NOMO-1 (cell line): ENCODE measurements around the gene ATP2B2.

Experiments
- DNase-seq, 2 experiments: peaks; one replicate each; lab custom pipeline; 2025; ENCODE audit not compliant: unreplicated experiment in 2 of 2; lab: John Stamatoyannopoulos, UW

ATP2B2 gene

DNA sequence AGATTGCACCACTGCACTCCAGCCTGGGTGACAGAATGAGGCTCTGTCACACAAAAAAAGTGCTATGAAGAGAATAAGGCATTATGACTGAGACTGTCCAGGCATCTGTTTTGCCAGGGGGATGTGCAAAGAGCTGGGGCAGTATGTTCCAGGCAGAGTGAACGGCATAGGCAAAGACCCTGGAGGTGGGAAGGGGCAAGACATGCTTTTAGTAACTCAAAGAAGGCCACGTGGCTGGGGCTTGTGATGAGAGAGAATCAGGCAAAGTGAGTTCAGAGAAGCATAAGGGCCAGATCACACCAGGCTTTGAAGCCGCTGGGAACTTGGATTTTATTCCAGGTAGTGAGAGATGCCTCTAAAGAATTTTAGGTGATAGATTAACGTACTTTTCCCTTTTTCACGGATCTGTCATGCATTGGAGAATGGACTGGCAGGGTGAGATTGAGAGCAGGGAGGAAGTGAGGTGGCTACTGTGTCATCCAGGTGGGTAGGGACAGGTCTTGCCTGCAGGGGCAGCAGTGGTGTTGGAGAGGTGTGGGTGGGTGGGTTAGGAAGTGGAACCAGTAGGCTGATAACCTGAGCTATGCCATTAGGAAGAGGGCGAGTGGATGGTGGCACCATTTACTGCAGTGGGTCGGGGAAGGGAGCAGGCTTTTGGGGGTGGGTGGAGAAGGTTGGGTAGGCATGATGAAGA is 31.7 kb downstream of the ATP2B2 start:
- no peak for DNase-seq

DNA sequence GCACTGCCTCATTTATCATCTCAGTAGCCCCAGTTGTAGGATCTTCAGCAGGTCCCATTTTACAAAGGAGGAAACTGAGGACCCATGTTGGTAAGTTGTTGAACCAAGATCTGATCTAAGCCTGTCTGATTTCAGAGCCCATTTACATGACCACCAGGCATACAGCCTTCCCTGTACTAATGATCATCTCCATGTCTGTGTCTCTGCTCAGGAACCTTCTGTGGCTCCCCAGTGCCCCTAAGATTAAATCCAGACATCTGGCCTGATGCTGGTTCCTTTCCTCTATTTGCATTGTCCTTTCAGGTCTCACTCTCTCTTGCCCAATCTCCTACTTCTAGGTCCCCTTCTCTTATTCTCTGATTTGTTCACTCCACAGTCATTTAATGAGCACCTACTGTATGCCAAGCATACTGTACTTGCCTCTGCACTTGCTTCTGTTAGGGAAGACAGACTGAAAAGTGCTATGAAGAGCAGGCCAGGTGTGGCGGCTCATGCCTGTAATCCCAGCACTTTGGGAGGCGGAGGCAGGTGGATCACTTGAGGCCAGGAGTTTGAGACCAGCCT is 32.4 kb downstream of the ATP2B2 start:
- no peak for DNase-seq

DNA sequence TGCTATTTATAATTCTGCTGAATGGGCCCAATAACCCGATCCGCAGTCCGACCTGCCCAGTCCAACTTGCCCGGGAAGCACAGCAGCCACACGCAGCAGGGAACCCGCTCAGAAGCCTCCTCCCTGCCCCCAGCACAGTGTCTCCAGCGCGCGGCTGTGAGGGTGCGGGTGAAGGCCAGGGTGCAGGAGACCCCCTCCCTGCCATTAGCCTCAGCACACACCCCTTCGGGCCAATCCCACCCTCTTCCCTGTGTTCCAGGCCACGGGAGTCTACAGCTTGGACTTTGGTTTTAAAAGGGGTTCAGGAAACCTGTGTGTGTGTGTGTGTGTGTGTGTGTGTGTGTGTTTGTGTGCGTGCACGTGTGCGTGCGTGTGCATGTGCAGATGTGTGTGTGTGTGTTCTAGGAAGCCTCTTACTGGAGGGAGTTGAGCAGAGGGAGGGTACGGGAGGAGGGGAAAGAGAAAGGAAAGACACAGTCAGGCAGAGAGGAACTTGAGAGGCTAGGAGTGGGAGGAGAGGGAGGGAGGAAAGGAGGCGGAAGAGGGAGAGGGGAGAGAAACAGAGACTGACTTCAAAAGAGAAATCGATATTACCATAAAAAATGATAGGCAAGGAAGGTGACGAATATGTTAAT is 34.2 kb downstream of the ATP2B2 start:
- DNase-seq = no peak

DNA sequence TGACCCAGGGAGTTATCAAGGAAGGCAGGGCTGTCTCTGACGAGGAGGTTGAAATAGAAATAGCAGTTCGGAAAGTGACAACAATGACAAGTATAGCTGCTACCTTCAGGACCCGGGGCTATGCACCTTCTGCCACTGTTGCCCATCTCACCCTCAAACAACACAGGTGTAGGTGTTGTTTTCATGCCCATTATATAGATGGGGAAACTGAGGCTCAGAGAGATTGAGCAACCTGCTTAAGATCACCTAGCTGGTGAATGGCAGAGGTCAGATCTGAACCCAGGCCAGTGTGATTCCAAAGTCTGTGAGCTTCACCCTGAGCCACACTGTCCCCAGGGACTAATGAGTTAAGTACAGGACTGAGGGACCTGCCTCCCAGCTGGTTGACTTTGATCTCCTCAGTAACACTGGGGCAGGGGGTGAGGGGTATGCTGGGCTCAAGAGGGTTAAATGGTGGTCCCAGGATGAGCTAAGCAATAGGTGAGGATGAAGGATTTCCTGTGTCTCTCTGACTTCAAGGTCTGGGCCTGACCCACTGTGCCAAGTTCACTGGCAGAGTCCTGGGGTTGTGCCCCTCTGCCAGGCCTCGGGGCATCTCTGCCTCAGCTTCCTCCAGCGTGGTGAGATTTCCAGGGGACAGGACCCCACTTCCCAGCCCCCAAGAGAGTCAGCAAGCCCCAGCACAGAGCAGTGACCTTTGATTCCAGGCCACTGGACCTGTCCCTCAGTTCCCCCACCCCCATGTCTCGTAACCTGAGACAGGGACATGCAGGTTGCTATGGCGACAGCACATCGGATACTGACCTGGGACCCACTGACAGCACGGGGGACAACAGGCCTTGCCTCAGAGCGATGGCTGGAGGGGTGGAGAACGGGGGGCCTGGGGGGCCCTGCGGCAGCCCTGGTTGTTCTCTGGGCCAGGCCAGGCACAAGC is 35.0 kb downstream of the ATP2B2 start:
- DNase-seq = no peak

DNA sequence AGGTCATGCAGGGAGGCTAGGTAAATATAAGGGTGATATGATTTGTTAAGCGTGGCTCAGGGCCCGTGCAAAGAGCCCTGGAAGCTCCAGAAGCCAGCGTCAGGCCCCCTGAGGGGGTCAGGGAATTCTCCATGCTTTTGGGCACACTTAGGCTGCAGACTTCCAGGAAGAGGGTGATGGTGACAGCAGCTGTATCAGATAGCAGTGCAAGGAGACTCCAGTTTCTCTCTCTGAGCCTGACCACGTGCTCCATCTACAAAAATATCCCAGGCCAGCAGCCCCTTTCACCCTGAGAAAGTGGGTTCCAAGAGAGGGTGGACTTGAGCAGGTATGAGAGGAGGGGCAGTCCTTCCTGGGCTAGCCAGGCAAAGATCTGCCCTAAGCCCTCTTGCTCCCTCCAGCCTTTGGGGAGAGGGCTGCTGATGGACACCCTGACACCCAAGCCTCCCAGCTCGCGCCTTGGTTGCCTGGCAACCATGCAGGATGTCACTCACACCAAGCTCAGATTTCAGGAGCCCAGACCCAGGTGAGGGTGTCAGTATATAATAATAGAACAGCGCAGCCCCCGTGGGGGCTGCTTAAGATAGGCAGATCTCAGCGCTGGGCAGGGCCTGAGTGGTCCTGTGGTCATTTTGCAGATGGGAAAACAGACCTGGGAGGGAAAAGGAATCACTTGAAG is 35.8 kb downstream of the ATP2B2 start:
- no peak for DNase-seq

DNA sequence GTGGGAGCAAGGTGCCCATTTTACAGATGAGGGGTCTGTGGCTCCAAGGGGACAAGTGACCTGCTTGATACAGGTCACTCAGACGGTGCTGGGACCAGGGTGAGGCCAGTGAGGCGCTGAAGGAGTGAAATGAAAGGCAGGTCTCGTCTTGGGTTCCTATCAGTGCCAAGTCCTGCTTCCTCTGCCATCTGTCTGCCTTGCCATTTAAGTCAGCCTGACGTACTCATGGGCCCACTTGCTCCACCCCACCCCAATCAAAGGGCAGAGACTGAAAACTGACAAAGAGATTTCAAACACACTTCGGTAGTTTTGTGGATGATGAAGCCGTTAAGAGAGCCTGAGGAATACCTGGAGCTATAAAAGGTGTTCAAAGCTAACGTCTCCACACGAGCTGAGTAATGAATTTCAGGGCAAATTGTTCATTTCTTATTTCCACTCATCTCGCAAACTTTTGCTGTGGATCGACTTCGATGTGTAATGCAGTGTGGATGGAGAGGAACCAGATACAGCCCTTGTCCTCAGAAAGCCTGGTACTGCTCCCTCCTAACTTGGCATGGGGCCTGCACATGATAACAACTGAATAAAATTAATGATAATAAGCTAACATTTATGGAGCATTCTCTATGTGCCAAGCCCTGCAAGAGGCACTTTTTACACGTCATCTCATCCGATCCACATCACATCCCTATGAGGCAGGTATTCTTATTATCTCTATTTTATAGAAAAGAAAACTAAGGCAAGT is 36.6 kb downstream of the ATP2B2 start:
- no peak for DNase-seq

DNA sequence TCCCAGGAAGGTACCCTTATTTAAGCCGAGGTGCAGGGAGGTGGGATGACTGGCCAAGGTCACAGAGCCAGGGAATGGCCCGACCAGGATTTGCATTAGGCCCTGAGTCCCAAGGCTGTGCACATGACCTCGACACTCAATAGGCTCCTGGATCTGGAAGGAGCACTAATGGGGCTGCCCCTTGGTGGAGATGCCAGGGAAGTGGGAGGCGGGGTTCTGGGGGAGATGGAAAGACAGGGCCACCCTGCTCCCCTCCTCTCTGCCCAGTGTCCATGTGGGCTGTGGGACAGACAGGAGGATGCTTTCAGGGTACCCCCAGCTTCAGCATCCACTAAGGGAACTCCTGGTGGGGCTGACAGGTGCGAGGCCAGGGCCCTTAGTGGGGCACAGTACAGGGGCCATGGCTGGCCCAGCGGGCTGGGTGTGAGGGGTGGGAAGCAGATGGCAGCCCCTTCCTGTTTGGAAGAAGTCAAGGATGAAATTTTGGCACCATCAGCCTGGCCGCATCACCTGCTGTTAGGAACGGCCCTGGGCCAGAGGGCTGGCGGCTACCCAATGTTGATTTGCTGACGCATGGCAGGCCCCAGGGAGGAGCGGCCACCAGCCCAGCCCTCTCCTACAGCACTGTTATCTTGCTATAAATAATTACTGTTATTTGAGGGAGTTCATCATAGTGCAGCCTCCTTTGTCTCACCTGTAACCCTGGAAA is 37.3 kb downstream of the ATP2B2 start:
- DNase-seq = no peak

DNA sequence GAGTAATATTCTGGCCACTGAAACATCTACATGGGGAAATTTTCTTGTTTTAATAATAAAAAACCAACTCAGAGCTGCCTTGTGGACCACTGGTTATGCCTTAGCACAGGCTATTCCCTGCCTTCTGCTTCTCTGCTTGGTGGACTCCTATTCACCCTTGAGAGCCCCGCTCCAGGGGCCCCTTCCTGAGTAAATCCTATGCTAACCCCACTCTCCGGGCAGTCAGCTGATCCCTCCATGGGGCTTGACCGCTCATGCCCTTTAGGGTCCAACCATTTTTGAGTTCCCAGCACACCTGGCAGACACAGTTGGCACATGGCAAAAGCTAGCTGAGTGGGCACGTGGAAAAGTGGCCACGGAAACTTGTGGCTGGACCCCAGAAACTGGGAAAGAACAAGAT is 38.2 kb downstream of the ATP2B2 start:
- no peak for DNase-seq

DNA sequence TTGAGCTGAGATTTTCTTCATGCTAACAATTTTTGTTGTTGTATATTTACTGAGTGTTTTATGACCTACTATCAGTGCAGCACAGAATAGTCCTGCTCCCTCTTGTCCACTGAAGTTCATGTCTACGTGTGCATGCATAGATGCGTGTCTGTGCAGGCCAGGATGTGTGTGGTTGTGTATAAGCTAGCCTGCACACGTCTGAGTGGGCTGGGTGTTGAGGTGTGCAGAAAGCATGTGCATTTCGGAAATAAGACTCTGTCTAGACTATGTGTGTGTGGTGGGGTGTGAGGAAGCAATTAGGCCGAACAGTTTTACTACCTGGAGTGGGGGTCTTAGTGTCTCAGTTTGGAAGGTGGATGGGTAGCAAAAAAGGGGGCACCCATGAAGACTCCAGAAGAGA is 39.2 kb downstream of the ATP2B2 start:
- no peak for DNase-seq

DNA sequence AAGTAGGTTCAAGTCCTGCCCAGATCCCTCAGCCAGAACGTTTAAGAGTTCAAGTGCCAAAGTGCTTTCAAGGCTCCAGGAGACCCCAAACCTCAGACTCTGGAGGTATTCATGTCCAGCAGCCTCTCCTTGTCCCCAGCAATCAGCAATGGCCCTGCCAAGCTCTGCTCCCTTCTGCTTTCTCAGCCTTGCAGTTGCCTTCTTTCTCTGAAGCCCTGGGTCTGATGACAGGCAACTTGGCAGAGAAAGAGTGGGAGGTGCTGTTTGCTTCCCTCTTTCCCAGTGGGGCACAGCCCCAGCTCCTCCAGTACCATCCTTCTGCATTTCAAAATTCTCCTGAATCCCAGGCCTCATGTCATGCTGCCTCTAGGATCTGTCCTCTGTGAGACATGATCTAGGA is 40.2 kb downstream of the ATP2B2 start:
- no peak for DNase-seq

DNA sequence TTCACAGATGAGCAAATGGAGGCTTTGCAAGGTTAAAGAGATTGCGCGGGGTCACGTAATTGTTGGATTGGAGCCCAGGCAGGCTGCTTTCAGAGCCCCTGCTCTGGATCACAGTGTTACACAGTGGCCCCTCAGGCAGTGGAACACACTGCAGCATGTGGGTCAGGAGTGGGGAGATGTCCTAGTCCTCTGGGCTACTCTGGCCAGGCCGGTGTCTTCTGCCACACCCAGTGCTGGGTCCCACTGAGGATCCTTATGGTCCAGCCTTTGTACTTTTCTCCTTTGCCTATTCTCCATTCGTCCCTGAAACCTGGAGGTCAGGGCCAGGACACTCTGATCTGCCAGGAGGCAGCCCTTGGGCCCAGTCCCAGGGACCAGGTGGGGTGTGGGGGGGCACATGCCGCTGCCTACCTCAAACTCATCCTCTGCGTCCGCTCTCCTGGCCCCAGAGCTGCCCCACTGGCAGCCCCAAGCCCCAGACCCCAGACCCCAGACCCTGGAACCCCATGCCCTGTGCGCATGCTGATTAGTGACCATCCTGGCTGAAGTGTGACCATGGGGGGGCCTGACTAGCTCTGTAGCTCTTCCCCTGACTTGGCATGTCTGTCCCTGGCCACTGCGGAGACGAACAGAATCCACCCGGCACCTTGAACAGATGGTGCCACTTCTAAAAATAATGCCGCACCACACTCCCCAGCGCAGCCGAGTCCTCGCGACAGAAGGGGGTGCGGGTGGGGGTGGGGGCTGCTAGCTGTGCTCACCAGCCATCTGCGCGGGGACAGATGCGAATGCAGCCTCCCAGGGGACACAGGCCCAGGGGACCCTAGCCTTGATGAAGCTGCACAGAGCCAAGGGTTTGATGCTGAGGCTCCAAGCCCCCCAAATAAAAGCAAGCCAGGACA is 41.6 kb downstream of the ATP2B2 start:
- DNase-seq = no peak

DNA sequence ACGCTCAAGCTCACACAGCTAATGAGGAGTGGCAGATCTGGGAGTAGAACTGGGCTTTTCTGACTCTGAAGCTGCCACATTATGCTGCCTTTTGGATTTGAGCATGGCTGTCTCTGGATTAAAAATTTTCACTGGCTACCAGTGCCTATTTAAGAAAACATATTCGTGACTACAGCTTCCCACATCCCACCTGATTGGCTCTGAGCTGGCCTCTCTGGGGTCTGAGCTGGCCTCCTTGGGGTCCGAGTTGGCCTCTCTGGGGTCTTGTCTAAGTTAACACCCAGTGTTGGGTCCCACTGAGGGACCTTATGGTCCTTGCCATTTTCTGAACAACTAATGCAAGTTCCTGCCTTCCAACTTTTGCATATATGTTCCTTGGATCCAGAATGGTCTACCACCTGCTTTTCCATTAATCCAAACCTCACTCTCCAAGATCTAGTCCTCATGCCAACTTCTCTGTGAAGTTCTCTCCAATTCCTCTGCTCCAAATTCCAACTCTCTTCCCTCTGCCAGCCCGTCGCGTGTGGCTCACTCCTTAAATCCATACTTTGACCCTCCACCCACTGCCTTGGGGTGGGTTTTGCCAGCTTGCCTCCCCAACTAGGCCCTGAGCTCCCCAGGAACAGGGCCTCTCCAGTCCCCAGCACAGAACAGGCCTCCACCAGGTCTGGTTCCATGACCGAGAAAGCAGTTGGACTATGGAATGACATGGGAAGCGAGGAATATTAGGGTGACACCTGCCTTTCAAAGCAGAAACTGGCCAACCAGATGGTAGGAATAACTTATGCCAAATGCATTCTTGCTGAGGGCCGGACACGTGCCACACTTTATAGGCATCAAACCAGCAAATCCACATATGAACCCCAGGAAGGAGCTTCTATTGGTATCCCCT is 42.5 kb downstream of the ATP2B2 start:
- DNase-seq = no peak

DNA sequence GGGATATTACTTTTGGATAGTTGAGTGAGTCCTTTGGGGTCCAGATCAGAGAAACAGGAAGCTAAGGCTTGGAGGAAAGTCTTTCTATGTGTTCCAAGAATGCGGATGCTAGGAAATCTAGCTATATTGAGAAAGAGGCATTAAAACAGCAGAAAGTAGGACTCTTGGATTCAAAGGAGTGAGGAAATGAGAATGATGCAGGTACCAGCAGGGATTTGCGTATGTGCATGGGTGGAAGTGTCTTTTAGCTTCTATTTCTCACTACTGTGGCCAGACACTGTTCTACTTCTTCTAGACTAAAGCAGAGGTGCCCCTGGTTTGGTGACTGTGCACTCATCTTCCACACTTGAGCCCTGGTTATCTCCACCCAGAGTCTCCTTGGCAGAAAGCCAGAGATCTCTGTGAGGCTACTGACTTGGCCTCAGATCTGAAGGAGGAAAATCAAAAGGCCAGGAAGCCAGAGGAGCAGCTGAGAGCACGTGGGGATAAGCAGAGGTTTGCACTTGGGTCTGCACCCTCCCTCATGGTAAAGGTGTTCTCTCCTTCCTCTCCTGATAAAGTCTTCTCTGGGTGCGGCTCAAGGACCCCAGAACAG is 44.3 kb downstream of the ATP2B2 start:
- DNase-seq = no peak

DNA sequence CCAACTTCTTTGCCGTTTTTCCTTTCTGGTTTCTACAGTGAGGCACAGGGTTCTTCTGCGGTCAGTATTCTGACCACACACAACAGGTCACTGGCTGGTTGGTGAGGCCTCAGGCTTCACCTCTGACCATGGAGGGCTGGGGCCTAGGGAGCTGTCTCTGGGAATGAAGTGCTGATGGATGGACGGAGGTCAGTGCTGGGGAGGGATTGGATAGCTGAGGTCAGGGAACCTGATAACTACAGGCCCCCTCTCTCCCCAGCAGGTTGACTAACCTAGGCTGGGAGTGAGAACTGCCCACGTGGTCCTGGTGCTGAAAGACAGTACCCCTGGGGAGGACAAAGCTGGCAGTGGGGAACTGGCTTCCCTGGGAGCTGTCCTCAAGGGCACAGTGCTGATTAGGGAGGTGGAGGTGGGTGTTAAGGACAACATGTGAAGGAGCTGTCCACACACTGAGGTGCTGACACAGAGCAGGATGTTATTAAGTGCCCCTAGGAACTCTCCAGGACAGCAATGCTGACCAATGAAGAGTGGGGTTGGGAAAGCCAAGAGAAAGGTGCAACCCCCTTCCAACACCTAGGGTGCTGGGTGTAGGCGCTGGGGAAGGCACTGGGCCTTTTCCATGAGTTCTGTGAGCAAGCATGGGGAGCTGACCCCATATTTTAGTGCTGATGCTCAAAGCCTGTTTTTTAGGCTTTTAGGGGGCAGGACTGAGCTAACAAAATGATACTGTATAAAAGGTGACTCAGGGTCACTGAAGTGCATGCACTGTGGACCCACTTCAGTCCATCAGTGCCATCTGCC is 45.2 kb downstream of the ATP2B2 start:
- peak; percentile 85 to 86 for DNase-seq

DNA sequence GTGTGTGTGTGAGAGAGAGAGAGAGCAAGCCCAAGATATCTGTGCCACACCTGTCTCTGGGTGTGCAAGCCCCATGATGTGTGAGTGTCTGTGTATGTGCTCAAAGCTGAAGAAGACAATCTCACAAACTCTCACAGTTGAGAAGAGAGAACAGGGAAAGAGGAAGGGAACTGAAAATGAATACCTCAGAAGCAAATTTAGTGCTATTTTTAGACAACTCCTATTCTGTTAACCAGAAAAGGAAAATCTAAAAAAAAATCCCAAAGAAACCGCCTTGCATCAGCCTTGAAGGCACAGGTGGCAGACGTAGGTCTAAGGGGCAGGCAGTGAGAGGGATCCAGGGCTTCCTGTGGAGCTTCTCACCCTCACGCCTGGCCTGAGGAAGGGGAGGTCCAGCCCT is 47.8 kb downstream of the ATP2B2 start:
- peak; percentile 19 to 59 for DNase-seq

DNA sequence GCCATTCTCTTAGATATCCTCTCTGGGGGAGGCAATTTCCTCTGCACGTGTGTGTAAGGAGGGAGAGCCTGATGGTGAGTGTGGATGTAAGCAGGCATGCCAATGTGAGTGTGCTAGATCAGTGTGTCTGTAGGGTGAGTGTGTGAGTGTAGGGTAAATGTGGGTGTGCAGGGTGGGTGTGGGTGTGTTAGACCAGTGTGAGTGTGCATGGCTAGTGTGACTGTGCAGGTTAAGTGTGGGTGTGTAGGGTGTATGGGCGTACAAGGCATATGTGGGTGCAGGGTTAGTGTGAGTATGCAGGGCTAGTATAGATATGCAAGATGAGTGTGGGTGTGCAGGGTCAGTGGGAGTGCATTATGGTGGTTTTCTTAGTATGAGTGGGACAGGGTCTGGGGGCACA is 48.4 kb downstream of the ATP2B2 start:
- DNase-seq = no peak
